Cardiac muscle cell (in vitro differentiated cells and primary cell): ENCODE data around the gene GAS2. TPM values are rescaled to one million over a fixed set of nuclear protein-coding genes. Genes with fewer than 3 reads are reported as not detected.
A peak's percentile ranks its signal among the peaks of the same experiment; 100 is the strongest.

Experiments
- DNase-seq, 2 donors: peaks; one replicate each; pipeline versions ENCODE4 v3.0.0 to v3.0.0-alpha.2; 2010 to 2017; ENCODE audit warnings: low read depth in 1 of 2, low spot score in 1 of 2
- H3K27ac ChIP-seq: fragments of 200-600 bp; sonication (generic); 2 replicates; pipeline ENCODE4 v1.5.1; 2016
- H3K27me3 ChIP-seq: fragments of 200-600 bp; sonication (generic); 2 replicates; pipeline ENCODE4 v1.6.0; 2016; ENCODE audit warnings: control low read depth
- H3K36me3 ChIP-seq: fragments of 200-600 bp; sonication (generic); 2 replicates; pipeline ENCODE4 v1.5.1; 2016; ENCODE audit warnings: control low read depth
- H3K4me1 ChIP-seq: fragments of 200-600 bp; sonication (generic); 2 replicates; pipeline ENCODE4 v1.8.1; 2017; ENCODE audit warnings: low read depth, mild to moderate bottlenecking, mixed run types
- H3K4me3 ChIP-seq: fragments of 200-600 bp; sonication (generic); 2 replicates; pipeline ENCODE4 v1.5.1; 2016; ENCODE audit warnings: mild to moderate bottlenecking
- H3K9me3 ChIP-seq: fragments of 200-600 bp; sonication (generic); 2 replicates; pipeline ENCODE4 v1.5.1; 2017; ENCODE audit warnings: low read depth, mild to moderate bottlenecking, control low read depth
- polyA plus RNA-seq: library from polyadenylated mRNA; unstranded; fragments of >200 nt; fragmentation: Nextera tagmentation; extraction: Ambion mirVana; gene quantifications from 2 replicates; pipeline ENCODE4 v1.2.1, GENCODE V29; 2016
- total RNA-seq: library from RNA; depleted of rRNA; stranded (reverse); fragments of >200 nt; gene quantifications from 2 replicates; pipeline ENCODE4 v1.2.3, GENCODE V29; 2016
- TF ChIP-seq, protein P1 (sequence below): IDR thresholded peaks from 2 replicates; pipeline ENCODE4 v1.5.1; 2012; ENCODE audit warnings: low read depth, mild to moderate bottlenecking, low read length

Gene GAS2
- total and polyA plus RNA-seq, 2 experiments from 2014 or later, result 6.2 to 9.6 TPM

DNA sequence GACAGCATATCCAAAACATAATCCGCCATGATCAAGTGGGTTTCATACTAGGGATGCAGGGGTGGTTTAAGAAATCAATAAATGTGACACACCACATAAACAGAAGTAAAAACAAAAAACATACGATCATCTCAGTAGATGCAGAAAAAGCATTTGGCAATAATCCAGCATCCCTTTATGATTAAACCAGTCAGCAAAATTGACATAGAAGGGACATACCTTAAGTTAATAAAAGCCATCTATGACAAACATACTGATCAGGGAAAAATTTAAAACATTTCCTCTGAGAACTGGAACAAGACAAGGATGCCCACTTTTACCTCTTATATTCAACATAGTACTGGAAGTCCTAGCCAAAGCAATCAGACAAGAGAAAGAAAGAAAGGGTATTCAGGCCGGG, 49.6 kb downstream of the GAS2 start:
- Histone ChIP-seq H3K27me3 (peaks cover 2% of the 10 kb centered on the region), H3K4me1 (no peaks in the 10 kb centered on the region), H3K36me3 (no peaks in the 10 kb centered on the region), H3K4me3 (no peak overlapping the region), H3K27ac (no peak overlapping the region), H3K9me3 (no peaks in the 10 kb centered on the region)
- no peak for DNase-seq
- TF ChIP-seq, protein P1, sequence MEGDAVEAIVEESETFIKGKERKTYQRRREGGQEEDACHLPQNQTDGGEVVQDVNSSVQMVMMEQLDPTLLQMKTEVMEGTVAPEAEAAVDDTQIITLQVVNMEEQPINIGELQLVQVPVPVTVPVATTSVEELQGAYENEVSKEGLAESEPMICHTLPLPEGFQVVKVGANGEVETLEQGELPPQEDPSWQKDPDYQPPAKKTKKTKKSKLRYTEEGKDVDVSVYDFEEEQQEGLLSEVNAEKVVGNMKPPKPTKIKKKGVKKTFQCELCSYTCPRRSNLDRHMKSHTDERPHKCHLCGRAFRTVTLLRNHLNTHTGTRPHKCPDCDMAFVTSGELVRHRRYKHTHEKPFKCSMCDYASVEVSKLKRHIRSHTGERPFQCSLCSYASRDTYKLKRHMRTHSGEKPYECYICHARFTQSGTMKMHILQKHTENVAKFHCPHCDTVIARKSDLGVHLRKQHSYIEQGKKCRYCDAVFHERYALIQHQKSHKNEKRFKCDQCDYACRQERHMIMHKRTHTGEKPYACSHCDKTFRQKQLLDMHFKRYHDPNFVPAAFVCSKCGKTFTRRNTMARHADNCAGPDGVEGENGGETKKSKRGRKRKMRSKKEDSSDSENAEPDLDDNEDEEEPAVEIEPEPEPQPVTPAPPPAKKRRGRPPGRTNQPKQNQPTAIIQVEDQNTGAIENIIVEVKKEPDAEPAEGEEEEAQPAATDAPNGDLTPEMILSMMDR, result no peak

DNA sequence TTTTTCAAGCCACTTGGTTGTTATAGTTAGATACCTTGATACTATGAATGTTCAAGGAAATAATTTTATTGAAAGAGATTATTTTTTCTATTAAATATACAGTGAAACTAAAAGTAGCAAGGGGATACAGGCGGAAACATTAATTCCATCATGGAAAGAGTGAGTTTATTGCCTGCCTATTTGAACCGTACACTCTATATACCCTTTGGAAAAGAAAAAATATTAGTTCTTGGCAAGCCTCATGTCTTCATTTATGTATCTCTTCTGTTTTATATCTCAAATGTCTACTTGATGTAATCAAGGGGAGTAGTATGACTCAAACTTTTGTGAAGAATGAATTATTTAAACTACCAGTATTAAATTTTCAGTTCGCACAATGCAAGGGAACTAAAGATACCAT, 54.0 kb downstream of the GAS2 start:
- H3K4me3 ChIP-seq, result no peak overlapping the region
- H3K4me1 ChIP-seq, result peaks cover 3% of the 10 kb centered on the region
- DNase-seq, result no peak
- H3K27me3 ChIP-seq, result peaks cover 5% of the 10 kb centered on the region
- H3K36me3 ChIP-seq, result no peaks in the 10 kb centered on the region
- no peak overlapping the region for H3K27ac ChIP-seq
- H3K9me3 ChIP-seq, result no peaks in the 10 kb centered on the region
- TF ChIP-seq, protein P1, result no peak

- no peak for DNase-seq
- no peak overlapping the region for H3K4me3 ChIP-seq
Measured at GRCh38 chr11:22723274-22723673, 56.9 kb downstream of the GAS2 start.

GRCh38 chr11:22725079-22725478, 58.7 kb downstream of the GAS2 start:
- TF ChIP-seq, protein P1, result no peak
- Histone ChIP-seq H3K36me3 (no peaks in the 10 kb centered on the region), H3K27me3 (peaks cover 5% of the 10 kb centered on the region), H3K4me3 (no peak overlapping the region), H3K27ac (peak overlapping the region; percentile 50), H3K4me1 (peaks cover 3% of the 10 kb centered on the region), H3K9me3 (no peaks in the 10 kb centered on the region)
- peak; percentile 7 to 47 for DNase-seq

More at GRCh38 chr11:22723274-22723673, 56.9 kb downstream of the GAS2 start:
- Histone ChIP-seq H3K27ac (no peak overlapping the region), H3K9me3 (no peaks in the 10 kb centered on the region), H3K36me3 (no peaks in the 10 kb centered on the region), H3K27me3 (peaks cover 5% of the 10 kb centered on the region), H3K4me1 (peaks cover 3% of the 10 kb centered on the region)
- TF ChIP-seq, protein P1, result no peak

DNA sequence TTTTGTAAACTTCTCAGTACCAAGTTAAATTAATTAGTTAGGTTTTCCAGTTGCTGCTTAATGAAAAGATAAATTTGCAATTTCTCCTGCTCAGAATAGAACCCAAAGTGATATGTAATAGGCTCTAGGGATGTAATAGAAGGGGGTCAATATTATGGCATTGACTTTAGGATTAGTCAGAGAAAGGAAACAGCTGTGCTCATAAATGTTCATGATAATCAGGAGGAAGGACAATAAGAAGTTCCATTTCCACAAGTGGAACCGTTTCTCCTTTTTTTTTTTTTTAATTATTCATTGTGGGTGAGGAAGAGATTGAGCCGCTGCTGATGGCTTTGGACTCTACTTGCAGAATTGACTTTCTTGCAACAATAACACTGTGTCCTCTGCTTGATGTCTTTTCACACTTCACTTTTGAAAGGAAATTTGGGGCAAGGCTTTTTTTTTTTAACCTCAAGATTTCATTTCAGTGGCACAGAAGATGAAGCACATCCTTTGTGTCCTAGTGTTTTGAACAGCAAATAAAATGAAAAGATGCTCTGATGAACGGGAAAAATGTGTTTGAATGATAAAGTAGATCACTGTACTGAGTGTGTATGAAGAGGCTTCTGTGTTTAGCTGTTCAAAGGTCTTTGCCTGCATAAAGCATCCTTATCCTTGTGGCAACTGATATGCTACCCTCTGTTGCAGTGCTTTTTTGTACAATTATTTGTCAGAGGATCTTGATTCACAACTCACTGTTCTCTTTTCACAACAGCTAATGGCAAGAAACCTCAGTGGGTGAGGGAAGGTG, 62.4 kb downstream of the GAS2 start:
- peaks cover 10% of the 10 kb centered on the region for H3K4me1 ChIP-seq
- H3K36me3 ChIP-seq, result no peaks in the 10 kb centered on the region
- H3K4me3 ChIP-seq, result no peak overlapping the region
- H3K9me3 ChIP-seq, result no peaks in the 10 kb centered on the region
- no peak for DNase-seq
- no peak overlapping the region for H3K27ac ChIP-seq
- no peaks in the 10 kb centered on the region for H3K27me3 ChIP-seq
- TF ChIP-seq, protein P1, result no peak
